GM12878 (cell line): ENCODE measurements around the gene CMTM4. TPM values are rescaled to one million over a fixed set of nuclear protein-coding genes. Genes with fewer than 3 reads are reported as not detected.

ENCODE experiments used
- ATAC-seq: fragments of 200-7000 bp; cut with Tn5 transposase; 3 replicates; pipeline ENCODE4 v1.9.1; 2020; ENCODE audit warnings: mild to moderate bottlenecking, moderate library complexity
- BruUV-seq: library from RNA; stranded (reverse); fragments of 400-500 nt; replicated peaks from 2 replicates; lab custom pipeline; 2021; lab: Mats Ljungman, UMichigan
- CTCF ChIA-PET: fragments of 300-600 bp; sonication (Branson Sonifier 250); formaldehyde crosslinking; extraction: SDS; loops from one replicate; lab custom pipeline; 2021; ENCODE audit warnings: inconsistent platforms; lab: Yijun Ruan, JAX
- POLR2A ChIA-PET: fragments of 350-600 bp; formaldehyde crosslinking; extraction: SDS; loops from one replicate; lab custom pipeline; 2021; ENCODE audit warnings: inconsistent platforms; lab: Charles Lee
- RAD21 ChIA-PET: fragments of 300-600 bp; sonication (Branson Sonifier 250); formaldehyde crosslinking; loops from one replicate; lab custom pipeline; 2023; ENCODE audit warnings: antibody characterized with exemption; ENCODE audit not compliant: unreplicated experiment; lab: Charles Lee
- SMC1A ChIA-PET: fragments of 300-600 bp; sonication (Branson Sonifier 250); formaldehyde crosslinking; loops from one replicate; lab custom pipeline; 2023; ENCODE audit not compliant: unreplicated experiment, uncharacterized antibody; lab: Charles Lee
- DNase-seq: peaks from one replicate; pipeline ENCODE4 v3.0.0-alpha.2; 2011; ENCODE audit warnings: low read depth, low spot score
- FAIRE-seq: peaks from 3 replicates; lab custom pipeline; 2011; peaks lifted over from hg19 to GRCh38; lab: Jason Lieb, UNC
- H2AFZ ChIP-seq: 2 replicates; pipeline ENCODE4 v1.6.0; 2011; ENCODE audit warnings: low read depth, low read length, control low read depth; ENCODE audit not compliant: control insufficient read depth
- H3K27ac ChIP-seq: 2 replicates; pipeline ENCODE4 v1.5.1; 2011; ENCODE audit warnings: control low read depth; ENCODE audit not compliant: control insufficient read depth, insufficient read depth
- H3K27me3 ChIP-seq, 2 experiments: replicated peaks in 1 of 2; 2 replicates each; pipeline versions ENCODE4 v1.6.0 to v1.6.1; 2011; ENCODE audit warnings: low read length in 1 of 2; ENCODE audit not compliant: control insufficient read depth in 2 of 2, insufficient read depth in 2 of 2
- H3K36me3 ChIP-seq, 2 experiments: 2 replicates each; pipeline ENCODE4 v1.5.1; 2011; ENCODE audit warnings: low read length in 1 of 2; ENCODE audit not compliant: control insufficient read depth in 2 of 2, insufficient read depth in 2 of 2
- H3K4me1 ChIP-seq: 2 replicates; pipeline ENCODE4 v1.6.1; 2011; ENCODE audit warnings: mild to moderate bottlenecking, low read length, moderate library complexity, mixed read lengths; ENCODE audit not compliant: control insufficient read depth, insufficient read depth
- H3K4me2 ChIP-seq: 2 replicates; pipeline ENCODE4 v1.6.0; 2011; ENCODE audit warnings: control low read depth; ENCODE audit not compliant: control insufficient read depth, insufficient read depth
- H3K4me3 ChIP-seq: fragments of 200-600 bp; sonication (generic); 2 replicates; pipeline ENCODE4 v1.5.1; 2016
- H3K79me2 ChIP-seq: 2 replicates; pipeline ENCODE4 v1.6.0; 2011; ENCODE audit warnings: low read length; ENCODE audit not compliant: control insufficient read depth, insufficient read depth
- H3K9ac ChIP-seq: 2 replicates; pipeline ENCODE4 v1.8.0; 2011; ENCODE audit warnings: low read length, control low read depth, mixed read lengths; ENCODE audit not compliant: control insufficient read depth, insufficient read depth
- H3K9me3 ChIP-seq: replicated peaks from 3 replicates; pipeline ENCODE4 v1.5.1; 2011; ENCODE audit warnings: mild to moderate bottlenecking, low read length; ENCODE audit not compliant: control insufficient read depth, insufficient read depth
- H4K20me1 ChIP-seq: 2 replicates; pipeline ENCODE4 v1.6.0; 2011; ENCODE audit not compliant: control insufficient read depth, insufficient read depth
- BHLHE40 ChIP-seq, 2 experiments: fragments of 450-650 bp in 1 of 2; IDR thresholded peaks; 2 replicates each; pipeline ENCODE4 v1.6.1; 2011 to 2017; ENCODE audit warnings: low read depth in 2 of 2, borderline replicate concordance in 1 of 2, improper control_type of control experiment in 1 of 2, low read length in 1 of 2, mild to moderate bottlenecking in 1 of 2
- CUX1 ChIP-seq: IDR thresholded peaks from 2 replicates; pipeline ENCODE4 v1.6.1; 2012; ENCODE audit warnings: improper control_type of control experiment, low read depth, low read length; ENCODE audit not compliant: insufficient replicate concordance
- DPF2 ChIP-seq: fragments of 450-650 bp; IDR thresholded peaks from 2 replicates; pipeline ENCODE4 v1.6.1; 2017; ENCODE audit warnings: mild to moderate bottlenecking
- PKNOX1 ChIP-seq: fragments of 450-650 bp; IDR thresholded peaks from 2 replicates; pipeline ENCODE4 v1.6.1; 2016; ENCODE audit warnings: mild to moderate bottlenecking
- POLR2A ChIP-seq: IDR thresholded peaks from 2 replicates; pipeline ENCODE4 v1.6.1; 2011; ENCODE audit warnings: low read depth, mild to moderate bottlenecking, low read length
- SMARCA5 ChIP-seq: fragments of 450-650 bp; IDR thresholded peaks from 2 replicates; pipeline ENCODE4 v1.6.1; 2017; ENCODE audit warnings: mild to moderate bottlenecking
- in situ Hi-C: fragments of 300-500 bp; cut with MboI; formaldehyde crosslinking; loops from 9 replicates; pipeline ENCODE4 v1.14.3; 2018; ENCODE audit warnings: mixed read lengths
- intact Hi-C: fragments of 100-400 bp; cut with micrococcal nuclease; formaldehyde crosslinking; loops from one replicate; pipeline ENCODE4 v1.14.2; 2022; ENCODE audit not compliant: unreplicated experiment
- polyA plus RNA-seq, 11 experiments: library from polyadenylated mRNA; depleted of rRNA in 4 of 11; unstranded in 6 of 11; stranded (reverse) in 5 of 11; fragments of >200 nt; fragmentation: Nextera tagmentation in 4 of 11; fragmentation: Illumina TruSeq in 1 of 11; extraction: Ambion mirVana in 4 of 11; extraction: Trizol in 1 of 11; gene quantifications; 1 replicate in 1 of 11; 2 replicates in 10 of 11; pipeline versions ENCODE4 v1.2.1 to v1.2.3, GENCODE V29; 2011 to 2016; ENCODE audit warnings: inconsistent platforms in 2 of 11, missing spikeins in 2 of 11, low read depth in 1 of 11
- total RNA-seq, 4 experiments: library from RNA; depleted of rRNA in 3 of 4; stranded (reverse); fragments of >200 nt in 3 of 4; fragmentation: Illumina TruSeq in 1 of 4; extraction: Trizol in 1 of 4; gene quantifications; 2 replicates each; pipeline versions ENCODE4 v1.2.1 to v1.2.3, GENCODE V29; 2013 to 2021

The CMTM4 gene
- total and polyA plus RNA-seq, 10 of the 15 experiments (the other 5 are each of a cell fraction or from before 2014, with no cell fraction given), result 0.02 to 0.43 (median 0.15) TPM; not detected in 2

- TF ChIP-seq CUX1 (no peak), DPF2 (no peak), PKNOX1 (no peak)
- TF ChIP-seq, all 136 proteins: peak for 0
Observed at GRCh38 chr16:66713076-66713475, 16.5 kb upstream of the CMTM4 start (continued).

GRCh38 chr16:66712512-66712911 lies 16.0 kb upstream of the CMTM4 start:
- ChIA-PET SMC1A (no interaction called here), CTCF (interaction anchor here (1.0 kb wide), 1 partner anchor 306 kb away, joined by 4 read pairs; no protein-coding TSS in a partner anchor), POLR2A (no interaction called here), RAD21 (no interaction called here)
- Histone ChIP-seq H4K20me1 (0 out of 2 replicates have a peak, but pooled peaks cover 2% of the 10 kb centered on the region), H3K9me3 (no peaks in the 10 kb centered on the region; the same call in 2 of the 3 replicates), H2AFZ (no peak overlapping the region), H3K79me2 (no peaks in the 10 kb centered on the region), H3K9ac (no peak overlapping the region), H3K4me2 (no peak overlapping the region), H3K36me3 (no peaks in the 10 kb centered on the region), H3K4me3 (no peak overlapping the region), H3K4me1 (no peaks in the 10 kb centered on the region), H3K27ac (no peak overlapping the region), H3K27me3 (no peaks in the 10 kb centered on the region)
- TF ChIP-seq POLR2A (peak; percentile 16; the same call in 1 of the 2 replicates), BHLHE40 (IDR thresholded peaks at IDR 0.05; ENCODE audit: borderline replicate concordance in 1 of 2, low read depth in 2 of 2, low read length in 1 of 2) (no peak), SMARCA5 (no peak)
- intact Hi-C loops, result no loop called here
- in situ Hi-C loops, result no loop called here
- FAIRE-seq (no peak), DNase-seq (no peak), ATAC-seq (peak; percentile 36)
- BruUV-seq, result no TSS peak
